ENCODE results near the gene DENND2C. TPM values are rescaled to one million over a fixed set of nuclear protein-coding genes. Genes with fewer than 3 reads are reported as not detected.

Gene DENND2C
- total RNA-seq, 2 donors from 2014 or later, result 2.3 to 3.0 TPM

GRCh38 chr1:114660238-114660637 lies 9.6 kb downstream of the DENND2C start:
- Histone ChIP-seq H3K36me3 (replicated peaks in 1 of 2; ENCODE audit: insufficient read depth in 1 of 2, low read depth in 2 of 2) (no peaks in the 10 kb centered on the region), H3K9me3 (no peaks in the 10 kb centered on the region), H3K27me3 (no peaks in the 10 kb centered on the region), H3K4me3 (no peak overlapping the region), H3K27ac (no peak overlapping the region), H3K4me1 (no peaks in the 10 kb centered on the region)
- no peak for DNase-seq
- intact Hi-C loops (cut with DNase I), result no loop called here
- no peak for TF ChIP-seq CTCF (IDR thresholded peaks at IDR 0.05)
- ATAC-seq, result no peak
- WGBS, 2 donors, result 56 to 61% methylated on average over 2 of the region's 2 CpGs

GRCh38 chr1:114651893-114652292 lies 18.0 kb downstream of the DENND2C start:
- no peak for ATAC-seq
- Histone ChIP-seq H3K4me3 (no peak overlapping the region), H3K4me1 (no peaks in the 10 kb centered on the region), H3K9me3 (no peaks in the 10 kb centered on the region), H3K36me3 (replicated peaks in 1 of 2; ENCODE audit: insufficient read depth in 1 of 2, low read depth in 2 of 2) (no peaks in the 10 kb centered on the region), H3K27ac (no peak overlapping the region), H3K27me3 (no peaks in the 10 kb centered on the region)
- TF ChIP-seq CTCF (IDR thresholded peaks at IDR 0.05) (no peak), POLR2A (IDR thresholded peaks at IDR 0.05) (no peak)
- intact Hi-C loops (cut with DNase I), result no loop called here
- WGBS, 2 donors, result 45 to 63% methylated on average over 2 of the region's 2 CpGs
- no peak for DNase-seq

- Histone ChIP-seq H3K27me3 (no peaks in the 10 kb centered on the region), H3K4me3 (no peak overlapping the region), H3K36me3 (replicated peaks in 1 of 2; ENCODE audit: insufficient read depth in 1 of 2, low read depth in 2 of 2) (no peaks in the 10 kb centered on the region), H3K4me1 (no peaks in the 10 kb centered on the region), H3K9me3 (no peaks in the 10 kb centered on the region), H3K27ac (no peak overlapping the region)
- intact Hi-C loops (cut with DNase I), result no loop called here
- no peak for DNase-seq
- no peak for ATAC-seq
- TF ChIP-seq POLR2A (IDR thresholded peaks at IDR 0.05) (no peak), CTCF (IDR thresholded peaks at IDR 0.05) (no peak)
- WGBS, 2 donors, result 96 to 100% methylated on average over 1 of the region's 1 CpG
Observed at GRCh38 chr1:114648503-114648902, 21.3 kb downstream of the DENND2C start.

GRCh38 chr1:114641377-114641776 lies 28.5 kb downstream of the DENND2C start:
- intact Hi-C loops (cut with DNase I), result no loop called here
- H3K27me3 ChIP-seq, result no peaks in the 10 kb centered on the region
- DNase-seq, result no peak
- H3K4me3 ChIP-seq, result no peak overlapping the region
- no peaks in the 10 kb centered on the region for H3K9me3 ChIP-seq
- no peak overlapping the region for H3K27ac ChIP-seq
- 84 to 96% methylated on average over 2 of the region's 2 CpGs for WGBS, 2 donors
- H3K36me3 ChIP-seq (replicated peaks in 1 of 2; ENCODE audit: insufficient read depth in 1 of 2, low read depth in 2 of 2), result no peaks in the 10 kb centered on the region
- H3K4me1 ChIP-seq, result no peaks in the 10 kb centered on the region
- no peak for TF ChIP-seq CTCF (IDR thresholded peaks at IDR 0.05)
- no peak for TF ChIP-seq POLR2A (IDR thresholded peaks at IDR 0.05)
- ATAC-seq, result no peak

- H3K27ac ChIP-seq, result no peak overlapping the region
- no peak for TF ChIP-seq POLR2A (IDR thresholded peaks at IDR 0.05)
- intact Hi-C loops (cut with DNase I), result no loop called here
- H3K4me3 ChIP-seq, result no peak overlapping the region
- no peaks in the 10 kb centered on the region for H3K36me3 ChIP-seq (replicated peaks in 1 of 2; ENCODE audit: insufficient read depth in 1 of 2, low read depth in 2 of 2)
- 60 to 66% methylated on average over 3 of the region's 3 CpGs for WGBS, 2 donors
- no peak for ATAC-seq
- no peaks in the 10 kb centered on the region for H3K27me3 ChIP-seq
- H3K4me1 ChIP-seq, result no peaks in the 10 kb centered on the region
- no peaks in the 10 kb centered on the region for H3K9me3 ChIP-seq
- DNase-seq, result no peak
Observed at GRCh38 chr1:114638910-114639309, 30.9 kb downstream of the DENND2C start.
